ENCODE measurements around the gene PDCD1.

Gene PDCD1

GRCh38 chr2:241852116-241852980 lies 6.3 kb downstream of the PDCD1 start:
- DNase-seq (ENCODE audit: low spot score): no peak

- DNase-seq (ENCODE audit: low spot score): no peak
Measured at GRCh38 chr2:241851325-241852115, 7.2 kb downstream of the PDCD1 start.

- DNase-seq (ENCODE audit: low spot score): no peak
Measured at GRCh38 chr2:241850544-241851324, 8.0 kb downstream of the PDCD1 start.

DNA sequence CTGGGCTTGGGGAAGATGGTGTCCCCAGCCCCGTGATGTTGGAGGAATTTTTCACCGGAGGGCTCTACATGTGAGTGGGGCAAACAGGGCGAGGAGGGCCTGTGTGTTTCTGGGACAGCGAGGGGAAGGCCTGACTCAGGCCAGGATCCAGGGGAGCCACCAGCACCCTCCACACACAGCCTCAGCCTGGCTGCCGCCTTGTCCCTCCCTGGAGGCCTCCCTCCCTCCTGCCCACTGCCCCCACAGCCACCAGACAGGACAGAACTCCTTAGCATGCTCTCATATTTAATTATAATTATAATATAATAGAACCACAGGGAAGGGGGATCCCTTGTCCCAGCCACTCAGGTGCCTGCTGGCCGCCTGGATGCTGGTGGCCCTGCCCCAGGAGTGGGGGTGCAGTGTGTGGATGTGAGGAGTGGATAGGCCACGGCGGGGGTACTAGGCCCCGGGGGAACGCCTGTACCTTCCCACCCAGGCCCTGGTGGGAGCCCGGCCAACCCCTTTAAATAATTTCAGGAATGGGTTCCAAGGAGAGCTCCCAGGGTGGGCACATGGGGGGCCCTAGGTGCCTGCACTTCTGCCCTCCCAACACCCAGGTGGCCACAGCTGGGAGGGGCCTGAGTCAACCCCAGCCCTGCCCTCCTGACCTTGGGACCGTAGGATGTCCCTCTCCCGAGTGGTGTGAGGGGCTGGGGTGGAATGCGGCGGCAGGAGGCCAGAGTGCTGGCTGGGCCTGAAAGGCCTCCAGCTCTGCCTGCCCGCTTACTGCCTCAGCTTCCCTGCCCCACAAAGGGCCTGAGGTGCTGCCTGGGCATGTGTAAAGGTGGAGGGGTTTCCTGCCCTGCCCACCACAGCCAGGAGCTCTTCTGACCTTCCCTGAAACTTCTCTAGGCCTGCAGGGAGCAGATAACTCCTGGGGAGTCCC lies 8.8 kb downstream of the PDCD1 start:
- no peak for DNase-seq (ENCODE audit: low spot score)

DNA sequence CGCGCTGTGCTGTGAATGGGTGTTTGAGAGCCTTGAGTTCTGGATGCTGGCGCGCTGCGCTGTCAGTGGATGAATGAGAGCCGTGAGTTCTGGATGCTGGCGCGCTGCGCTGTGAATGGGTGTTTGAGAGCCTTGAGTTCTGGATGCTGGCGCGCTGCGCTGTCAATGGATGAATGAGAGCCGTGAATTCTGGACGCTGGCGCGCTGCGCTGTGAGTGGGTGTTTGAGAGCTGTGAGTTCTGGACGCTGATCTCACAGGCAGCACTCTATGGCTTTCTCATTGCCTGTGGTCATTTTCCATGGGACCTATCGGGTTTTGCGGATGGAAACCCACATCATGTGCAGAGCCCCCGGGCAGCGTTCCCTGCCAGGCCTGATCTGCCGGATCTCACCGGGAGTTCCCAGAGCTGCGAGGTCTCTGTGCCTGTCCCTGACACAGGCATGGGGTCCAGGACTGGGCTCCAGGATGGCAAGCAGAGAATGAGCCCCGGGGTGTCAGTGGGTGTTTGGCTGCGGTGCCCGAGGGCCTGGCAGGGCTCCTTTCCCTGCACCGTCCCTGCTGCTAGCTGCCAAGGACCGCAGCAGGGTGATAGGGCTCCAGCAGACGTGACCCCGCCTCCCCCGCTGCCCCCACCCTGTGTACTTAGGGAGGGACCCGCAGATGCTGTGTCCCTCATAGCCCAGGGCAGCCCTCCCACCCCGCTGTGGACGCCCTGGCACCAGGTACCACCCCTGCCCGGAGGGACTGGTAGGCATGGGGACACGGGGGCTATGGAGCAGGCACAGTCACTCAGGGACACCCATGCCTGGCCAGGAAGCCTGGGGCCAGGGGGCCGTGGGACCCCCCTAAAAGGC lies 9.7 kb downstream of the PDCD1 start:
- no peak for DNase-seq (ENCODE audit: low spot score)

DNA sequence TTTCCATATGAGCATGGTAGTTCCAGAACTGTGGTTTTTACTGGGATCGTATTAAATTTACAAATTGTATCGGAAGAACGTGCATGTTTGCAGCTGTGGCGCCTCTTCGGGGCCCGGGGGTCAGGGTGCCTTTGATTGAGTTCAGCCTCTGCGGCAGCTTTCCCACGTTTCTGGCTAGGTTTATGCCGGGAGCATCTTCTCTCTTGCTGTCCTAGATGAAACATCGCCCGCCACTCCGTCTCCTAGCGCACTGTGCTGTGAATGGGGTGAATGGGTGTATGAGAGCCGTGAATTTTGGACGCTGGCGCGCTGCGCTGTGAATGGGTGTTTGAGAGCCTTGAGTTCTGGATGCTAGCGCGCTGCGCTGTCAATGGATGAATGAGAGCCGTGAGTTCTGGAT lies 12.3 kb downstream of the PDCD1 start:
- no peak for DNase-seq (ENCODE audit: low spot score)

- no peak for DNase-seq (ENCODE audit: low spot score)
Measured at GRCh38 chr2:241844831-241845578, 13.7 kb downstream of the PDCD1 start.

- peak; percentile 74 for DNase-seq (ENCODE audit: low spot score)
Measured at GRCh38 chr2:241844066-241844728, 14.5 kb downstream of the PDCD1 start.

DNA sequence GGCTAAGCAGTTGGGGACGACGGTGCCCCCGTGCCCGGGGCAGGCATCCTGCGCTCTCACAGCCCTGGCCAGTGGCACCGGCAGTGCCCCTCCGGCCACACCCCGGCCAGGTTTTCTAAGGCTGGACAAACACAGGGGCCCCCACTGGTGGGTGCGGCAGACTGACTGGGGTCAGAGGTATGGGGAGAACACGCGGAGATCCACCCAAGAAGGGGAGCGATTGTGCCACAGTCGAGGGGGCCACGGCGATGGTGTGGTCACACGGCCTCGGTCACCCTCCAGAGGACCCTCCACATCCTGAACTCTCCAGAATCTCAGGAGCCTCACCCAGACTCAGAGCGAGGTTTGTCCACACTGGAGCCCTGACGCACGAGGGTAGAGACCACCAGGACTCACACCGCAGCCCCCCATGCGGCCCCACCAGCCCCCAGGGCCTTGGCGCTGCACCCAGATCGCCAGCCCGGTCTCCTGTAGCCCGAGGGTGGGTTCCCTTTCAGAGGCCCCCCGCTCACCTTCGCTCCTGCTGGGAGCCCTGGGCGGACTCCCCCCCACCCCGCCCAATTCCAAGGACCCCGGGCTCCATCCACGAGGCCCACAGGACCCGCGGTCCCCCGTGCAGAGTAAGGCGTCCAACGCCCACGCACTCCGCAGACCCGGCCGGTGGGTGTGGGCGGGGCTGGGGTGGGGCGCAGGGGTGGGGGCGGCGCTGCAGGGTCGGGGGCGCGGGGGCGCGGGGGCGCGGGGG lies 15.2 kb downstream of the PDCD1 start:
- no peak for DNase-seq (ENCODE audit: low spot score)

DNA sequence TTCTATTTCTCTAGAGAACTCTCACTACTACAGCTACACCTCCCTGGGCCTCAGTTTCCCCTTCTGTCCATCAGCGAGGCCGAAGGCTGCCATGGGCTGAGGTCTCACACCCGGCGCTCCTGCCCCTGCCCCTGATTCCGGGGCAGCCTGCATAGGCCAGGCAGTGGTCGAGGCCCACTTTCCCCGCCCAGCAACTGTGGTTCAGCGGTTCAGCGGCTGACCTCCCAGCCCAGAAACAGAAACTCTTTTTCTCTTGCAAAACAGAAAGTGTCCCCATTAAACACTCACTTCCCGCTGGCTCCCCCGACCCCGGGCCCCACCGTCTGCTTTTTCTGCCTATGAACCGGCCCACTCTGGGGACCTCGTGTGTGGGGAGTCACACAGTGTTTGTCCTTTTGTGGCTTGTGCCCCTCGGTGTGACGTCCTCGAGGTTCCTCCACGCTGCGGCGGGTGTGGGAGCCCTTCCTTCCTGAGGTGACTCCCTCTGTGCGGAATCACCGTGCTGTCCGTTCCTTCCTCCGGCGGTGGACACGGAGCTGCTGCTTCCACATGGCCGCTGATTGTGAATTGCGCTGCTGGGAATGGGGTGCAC lies 16.0 kb downstream of the PDCD1 start:
- DNase-seq (ENCODE audit: low spot score): peak; percentile 24

DNA sequence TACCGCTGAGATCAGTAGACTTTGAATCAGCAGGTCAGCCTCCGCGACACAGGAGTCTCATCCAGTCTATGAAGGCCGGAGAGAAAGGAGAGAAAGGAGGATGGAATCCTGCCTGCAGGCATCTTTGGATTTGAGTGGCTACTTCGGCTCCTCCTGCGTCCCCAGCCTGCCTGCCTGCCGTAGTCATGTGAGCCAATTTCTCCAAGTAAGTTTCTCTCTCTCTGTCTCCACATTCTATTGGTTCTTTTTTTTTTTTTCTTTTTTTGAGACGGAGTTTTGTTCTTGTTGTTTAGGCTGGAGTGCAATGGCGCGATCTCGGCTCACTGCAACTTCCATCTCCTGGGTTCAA lies 16.7 kb downstream of the PDCD1 start:
- DNase-seq (ENCODE audit: low spot score): no peak

DNA sequence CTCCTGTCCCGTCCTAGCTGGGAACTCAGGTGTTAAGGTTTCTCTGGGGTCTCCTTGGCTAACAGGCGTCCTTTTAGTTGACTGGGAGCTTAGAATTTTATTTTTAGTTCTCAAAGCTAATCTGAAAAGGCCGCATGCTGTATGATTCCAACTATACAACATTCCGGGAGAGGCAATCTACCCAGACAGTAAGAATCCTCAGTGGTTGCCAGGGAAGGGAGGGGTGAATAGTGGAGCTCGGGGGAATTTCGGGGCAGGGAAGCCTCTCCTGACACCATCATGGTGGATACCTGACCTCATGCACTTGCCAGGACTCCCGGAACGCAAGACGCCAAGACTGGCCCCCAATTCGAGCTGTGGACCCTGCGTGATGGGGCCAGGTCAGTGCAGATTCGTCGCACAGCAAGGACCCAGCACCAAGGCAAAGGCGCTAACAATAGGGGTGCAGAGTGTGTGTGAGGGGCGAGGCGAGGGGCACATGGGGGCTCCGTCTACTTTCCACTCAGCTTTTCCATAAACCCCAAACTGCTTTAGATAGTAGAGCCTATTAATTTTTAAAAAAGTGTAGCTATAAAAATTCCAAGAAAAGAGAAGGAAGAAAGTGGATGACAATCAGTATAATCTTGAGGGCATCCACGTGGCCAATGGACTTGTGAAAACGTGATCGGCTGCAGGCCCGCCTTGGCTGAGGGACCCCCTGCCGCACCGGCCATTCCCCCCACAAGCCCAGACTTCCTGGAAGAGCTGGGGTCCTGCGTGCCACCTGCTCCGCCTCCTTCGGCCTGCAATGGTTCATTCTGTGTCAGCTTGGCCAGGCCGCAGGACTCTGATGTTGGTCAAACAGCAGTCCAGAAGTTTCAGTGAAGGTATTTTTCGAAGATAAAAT lies 17.3 kb downstream of the PDCD1 start:
- no peak for DNase-seq (ENCODE audit: low spot score)

DNA sequence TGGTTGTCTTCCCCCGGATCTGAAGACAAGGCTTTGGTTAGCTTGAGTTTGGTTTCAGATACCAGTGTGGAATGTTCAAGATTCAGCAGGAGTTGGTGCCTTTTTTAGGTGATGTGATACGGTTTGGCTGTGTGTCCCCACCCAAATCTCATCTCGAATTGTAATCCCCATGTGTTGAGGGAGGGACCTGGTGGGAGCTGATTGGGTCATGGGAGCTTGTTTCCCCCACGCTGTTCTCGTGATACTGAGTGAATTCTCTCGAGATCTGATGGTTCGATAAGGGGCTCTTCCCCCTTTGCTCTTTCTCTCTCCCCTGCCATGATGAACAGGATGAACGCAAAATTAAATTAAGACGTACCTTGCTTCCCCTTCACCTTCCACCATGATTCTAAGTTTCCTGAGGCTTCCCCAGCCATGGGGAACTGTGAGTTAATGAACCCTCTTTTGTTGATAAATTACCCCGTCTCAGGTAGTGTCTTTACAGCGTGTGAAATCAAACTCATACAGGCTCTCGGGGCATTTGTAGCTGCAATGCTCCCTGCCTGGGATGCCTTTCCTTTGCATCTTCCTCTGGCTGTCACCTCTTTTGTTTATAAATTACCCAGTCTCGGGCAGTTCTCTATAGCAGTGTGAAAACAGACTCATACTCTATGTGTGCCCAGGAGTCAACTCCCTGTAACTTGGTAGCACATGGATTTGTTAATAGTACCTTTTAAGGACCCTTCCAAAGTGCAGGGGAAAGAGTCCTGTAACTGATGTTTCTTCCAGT lies 21.3 kb downstream of the PDCD1 start:
- no peak for DNase-seq (ENCODE audit: low spot score)

DNA sequence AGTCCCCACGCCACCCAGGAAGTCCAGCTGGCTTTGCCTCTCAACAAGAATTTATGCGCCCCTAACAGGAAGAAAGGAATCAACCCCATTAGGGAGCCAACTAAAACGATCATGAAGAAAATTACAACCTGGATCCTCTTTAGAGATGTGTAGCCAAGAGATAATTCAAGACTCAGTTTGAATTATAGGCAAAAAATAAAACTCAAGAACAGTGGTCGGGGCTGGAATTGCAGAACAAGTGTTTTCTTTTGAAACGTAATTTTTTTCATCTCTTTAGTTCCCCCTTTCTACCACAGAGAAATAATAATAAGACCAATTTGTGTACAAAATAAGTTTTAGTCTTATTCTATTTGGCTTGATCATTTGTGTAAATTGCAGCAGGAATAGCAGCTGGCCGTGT lies 22.4 kb downstream of the PDCD1 start:
- no peak for DNase-seq (ENCODE audit: low spot score)

- no peak for DNase-seq (ENCODE audit: low spot score)
Measured at GRCh38 chr2:241835611-241836010, 23.1 kb downstream of the PDCD1 start.

DNA sequence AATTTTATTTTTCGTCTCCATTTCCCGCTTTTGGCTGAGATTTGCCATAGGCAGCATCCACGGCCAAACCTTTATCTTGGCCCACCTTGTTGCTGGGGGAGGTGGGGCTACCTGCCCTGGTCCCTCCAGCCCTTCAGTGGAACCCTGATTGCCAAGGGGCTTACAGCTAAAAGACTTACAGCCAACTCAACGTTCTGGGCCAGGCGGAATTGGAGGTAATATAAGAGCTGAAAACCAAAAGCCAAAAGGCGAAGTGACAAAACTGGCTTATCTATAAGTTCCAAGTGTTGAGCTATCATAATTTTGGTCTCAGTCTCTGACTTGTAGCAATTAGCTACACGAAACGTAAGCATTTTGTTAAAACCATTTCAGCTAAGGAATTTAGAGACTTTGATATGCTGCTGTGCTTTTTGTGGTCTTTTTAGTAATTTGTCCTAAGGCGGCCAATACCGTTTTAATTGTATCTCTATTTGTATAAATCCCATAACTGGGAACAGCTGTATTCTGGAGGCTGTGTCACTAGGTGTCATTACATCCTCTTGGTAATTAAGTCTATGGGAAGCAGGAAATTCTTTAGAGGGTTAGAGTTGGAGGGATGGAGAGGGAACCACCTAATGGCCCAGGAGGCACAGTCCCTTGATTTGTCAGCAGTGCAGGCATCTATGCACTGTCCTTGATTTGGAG lies 24.0 kb downstream of the PDCD1 start:
- no peak for DNase-seq (ENCODE audit: low spot score)

Measured in activated CD4-positive, alpha-beta T cell treated with anti-CD3 and anti-CD28 coated beads, Interleukin-2, Interleukin-4, amounts not matched to agents 100 ng/mL and 50 ng/mL, durations not matched to agents 16 hours and 8 hours (primary cell).